HL-60 (cell line): ENCODE results near the gene RIN2.

Source experiments
- GABPA ChIP-seq: IDR thresholded peaks from 2 replicates; pipeline ENCODE4 v1.6.1; 2012; ENCODE audit warnings: low read depth
- TF ChIP-seq, protein P1 (sequence below): IDR thresholded peaks from one replicate; pipeline ENCODE4 v1.5.1; 2011; ENCODE audit warnings: low read length, control low read depth, inconsistent platforms; ENCODE audit not compliant: insufficient read depth

DNA sequence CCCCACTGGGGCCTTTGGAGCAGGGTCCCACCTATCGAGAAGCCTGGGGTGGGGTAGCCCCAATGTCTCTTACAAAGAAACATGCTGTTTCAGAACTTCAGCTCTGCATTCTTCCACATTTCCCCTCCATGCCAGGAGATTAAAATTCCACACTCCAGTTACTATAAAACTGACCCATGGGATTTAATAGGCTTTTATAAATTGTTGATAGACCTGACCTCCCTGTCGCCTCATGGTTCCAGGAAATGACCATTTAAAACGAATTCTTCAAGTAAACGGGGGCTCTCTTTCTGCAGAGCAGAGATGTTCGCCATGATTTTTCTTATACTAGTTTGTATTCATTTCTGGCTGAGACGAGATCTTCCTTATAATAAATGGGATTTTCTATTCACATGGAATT lies 19.3 kb downstream of the RIN2 start:
- TF ChIP-seq, protein P1, sequence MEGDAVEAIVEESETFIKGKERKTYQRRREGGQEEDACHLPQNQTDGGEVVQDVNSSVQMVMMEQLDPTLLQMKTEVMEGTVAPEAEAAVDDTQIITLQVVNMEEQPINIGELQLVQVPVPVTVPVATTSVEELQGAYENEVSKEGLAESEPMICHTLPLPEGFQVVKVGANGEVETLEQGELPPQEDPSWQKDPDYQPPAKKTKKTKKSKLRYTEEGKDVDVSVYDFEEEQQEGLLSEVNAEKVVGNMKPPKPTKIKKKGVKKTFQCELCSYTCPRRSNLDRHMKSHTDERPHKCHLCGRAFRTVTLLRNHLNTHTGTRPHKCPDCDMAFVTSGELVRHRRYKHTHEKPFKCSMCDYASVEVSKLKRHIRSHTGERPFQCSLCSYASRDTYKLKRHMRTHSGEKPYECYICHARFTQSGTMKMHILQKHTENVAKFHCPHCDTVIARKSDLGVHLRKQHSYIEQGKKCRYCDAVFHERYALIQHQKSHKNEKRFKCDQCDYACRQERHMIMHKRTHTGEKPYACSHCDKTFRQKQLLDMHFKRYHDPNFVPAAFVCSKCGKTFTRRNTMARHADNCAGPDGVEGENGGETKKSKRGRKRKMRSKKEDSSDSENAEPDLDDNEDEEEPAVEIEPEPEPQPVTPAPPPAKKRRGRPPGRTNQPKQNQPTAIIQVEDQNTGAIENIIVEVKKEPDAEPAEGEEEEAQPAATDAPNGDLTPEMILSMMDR, result no peak
- TF ChIP-seq GABPA, result no peak
